Panc1 (cell line): ENCODE data around the gene DHODH. TPM values are rescaled to one million over a fixed set of nuclear protein-coding genes. Genes with fewer than 3 reads are reported as not detected.

Experiments
- ATAC-seq: fragments of 200-7000 bp; cut with Tn5 transposase; 2 replicates; pipeline ENCODE4 v1.9.1; 2020; ENCODE audit warnings: mild to moderate bottlenecking, moderate library complexity
- BruUV-seq: library from RNA; stranded (reverse); fragments of 400-500 nt; replicated peaks from 2 replicates; lab custom pipeline; 2021; lab: Mats Ljungman, UMichigan
- CTCF ChIA-PET: fragments of 300-600 bp; sonication (Branson Sonifier 250); formaldehyde crosslinking; loops from one replicate; lab custom pipeline; 2022; ENCODE audit warnings: antibody characterized with exemption; lab: Charles Lee
- POLR2A ChIA-PET: fragments of 300-600 bp; sonication (Branson Sonifier 250); formaldehyde crosslinking; loops from one replicate; lab custom pipeline; 2022; ENCODE audit warnings: antibody characterized with exemption; lab: Charles Lee
- DNase-seq: peaks from one replicate; pipeline ENCODE4 v3.0.0-alpha.2; 2010; ENCODE audit warnings: low read depth, low spot score
- H3K27ac ChIP-seq: 2 replicates; pipeline ENCODE4 v1.5.1; 2011; ENCODE audit warnings: mild to moderate bottlenecking, low read length, inconsistent platforms
- H3K27me3 ChIP-seq: fragments of 200-500 bp; sonication (Bioruptor generic); 2 replicates; pipeline ENCODE4 v1.6.0; 2014; ENCODE audit warnings: low read length, inconsistent platforms; ENCODE audit not compliant: control insufficient read depth, insufficient read depth
- H3K36me3 ChIP-seq: fragments of 200-500 bp; sonication (Bioruptor generic); 2 replicates; pipeline ENCODE4 v1.5.1; 2014; ENCODE audit warnings: inconsistent platforms, mild to moderate bottlenecking, low read length, moderate library complexity; ENCODE audit not compliant: control insufficient read depth, insufficient read depth
- H3K4me1 ChIP-seq: 2 replicates; pipeline ENCODE4 v1.5.1; 2011; ENCODE audit warnings: inconsistent platforms, mild to moderate bottlenecking, low read length, moderate library complexity; ENCODE audit not compliant: control insufficient read depth, insufficient read depth
- H3K4me3 ChIP-seq, 2 experiments: 2 replicates each; pipeline ENCODE4 v1.5.1; 2011 to 2012; ENCODE audit warnings: low read depth in 2 of 2, low read length in 2 of 2, mild to moderate bottlenecking in 2 of 2, inconsistent platforms in 1 of 2, moderate library complexity in 1 of 2
- H3K9me3 ChIP-seq: fragments of 200-500 bp; sonication (Bioruptor generic); 2 replicates; pipeline ENCODE4 v1.5.1; 2014; ENCODE audit warnings: low read depth, mild to moderate bottlenecking, inconsistent platforms, low read length, moderate library complexity; ENCODE audit not compliant: control insufficient read depth, insufficient read depth
- CTCF ChIP-seq: fragments of 450-650 bp; IDR thresholded peaks from 2 replicates; pipeline ENCODE4 v1.5.1; 2017; ENCODE audit warnings: mild to moderate bottlenecking
- POLR2AphosphoS5 ChIP-seq: IDR thresholded peaks from 2 replicates; pipeline ENCODE4 v1.6.1; 2012; ENCODE audit warnings: mild to moderate bottlenecking, low read depth, low read length, moderate library complexity
- REST ChIP-seq, 2 experiments: IDR thresholded peaks; 2 replicates each; pipeline ENCODE4 v1.6.1; 2011 to 2012; ENCODE audit warnings: low read depth in 2 of 2, control low read depth in 1 of 2, low read length in 1 of 2, mild to moderate bottlenecking in 1 of 2, moderate library complexity in 1 of 2; ENCODE audit not compliant: insufficient read depth in 1 of 2
- SIN3A ChIP-seq: IDR thresholded peaks from 2 replicates; pipeline ENCODE4 v1.6.1; 2012; ENCODE audit warnings: low read depth, mild to moderate bottlenecking, low read length, moderate library complexity, borderline replicate concordance; ENCODE audit not compliant: insufficient read depth
- TCF7L2 ChIP-seq: IDR thresholded peaks from 2 replicates; pipeline ENCODE4 v1.6.1; 2011; ENCODE audit warnings: mild to moderate bottlenecking, low read depth, low read length, inconsistent platforms
- in situ Hi-C: cut with HindIII; loops from 2 replicates; pipeline ENCODE4 v1.10.0; 2016; ENCODE audit warnings: low sequenced_read_pairs, low pct_unique_long_range_greater_than_20kb
- intact Hi-C: fragments of 100-400 bp; cut with micrococcal nuclease; formaldehyde crosslinking; loops from one replicate; pipeline ENCODE4 v1.10.0; 2022; ENCODE audit not compliant: unreplicated experiment
- total RNA-seq: library from RNA; stranded (reverse); gene quantifications from one replicate; pipeline ENCODE4 v1.2.1, GENCODE V29; 2021; ENCODE audit not compliant: unreplicated experiment

The DHODH gene
- total RNA-seq, 1 experiment from 2014 or later, result 8.9 TPM

- in situ Hi-C loops (no loop called here), intact Hi-C loops (no loop called here)
- TF ChIP-seq POLR2AphosphoS5 (no peak), SIN3A (no peak), REST (IDR thresholded peaks at IDR 0.05; ENCODE audit: insufficient read depth in 1 of 2, low read depth in 2 of 2, low read length in 1 of 2) (no peak), TCF7L2 (no peak), CTCF (no peak)
- ATAC-seq (no peak), DNase-seq (no peak)
- Histone ChIP-seq H3K27ac (no peak overlapping the region), H3K4me1 (no peaks in the 10 kb centered on the region), H3K27me3 (no peaks in the 10 kb centered on the region), H3K4me3 (no peak overlapping the region), H3K9me3 (no peaks in the 10 kb centered on the region), H3K36me3 (no peaks in the 10 kb centered on the region)
- CTCF ChIA-PET, result interaction anchor here (0.5 kb wide), 1 partner anchor 163 kb away, joined by 3 read pairs; no protein-coding TSS in a partner anchor
- no TSS peak for BruUV-seq
- POLR2A ChIA-PET, result no interaction called here
These were observed 35.5 kb upstream of the DHODH start for GRCh38 chr16:71973001-71973400.

DNA sequence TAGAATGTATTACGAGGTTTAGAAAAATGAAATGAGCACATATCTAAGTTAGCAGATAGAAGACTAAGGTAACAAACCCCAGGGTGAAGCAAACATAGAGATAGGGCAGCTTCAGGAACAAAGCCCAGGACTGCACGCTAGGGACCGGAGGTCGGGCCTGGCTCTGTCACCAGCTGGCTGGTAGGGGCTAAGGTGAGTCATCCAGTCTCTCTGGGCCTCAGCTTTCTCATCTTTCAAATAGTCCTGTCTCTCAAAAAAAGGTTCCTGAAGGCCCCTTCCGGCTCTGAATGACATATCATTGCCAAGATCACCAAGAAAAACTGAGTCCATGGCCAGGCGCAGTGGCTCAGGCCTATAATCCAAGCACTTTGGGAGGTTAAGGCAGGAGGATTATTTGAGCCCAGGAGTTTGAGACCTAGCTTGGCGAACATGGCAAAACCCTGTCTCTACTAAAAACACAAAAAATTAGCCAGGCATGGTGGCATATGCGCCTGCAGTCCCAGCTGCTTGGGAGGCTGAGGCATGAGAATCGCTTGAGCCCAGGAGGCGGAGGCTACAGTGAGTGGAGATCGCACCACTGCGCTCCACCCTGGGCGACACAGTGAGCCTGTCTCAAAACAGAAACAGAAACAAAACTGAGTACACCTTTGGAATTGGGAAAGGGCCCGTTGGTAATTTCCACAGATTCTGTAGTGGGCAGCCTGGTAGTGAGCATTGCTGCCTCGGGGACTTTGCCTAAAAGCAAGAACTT lies 34.3 kb upstream of the DHODH start:
- CTCF ChIA-PET, result interaction anchor here (0.7 kb wide), 1 partner anchor 11 kb away, joined by 8 read pairs; no protein-coding TSS in a partner anchor
- ATAC-seq (no peak), DNase-seq (no peak)
- POLR2A ChIA-PET, result no interaction called here
- H3K27me3 ChIP-seq, result no peaks in the 10 kb centered on the region
- no peaks in the 10 kb centered on the region for H3K36me3 ChIP-seq
- H3K9me3 ChIP-seq, result no peaks in the 10 kb centered on the region
- in situ Hi-C loops, result no loop called here
- BruUV-seq, result no TSS peak
- no peak overlapping the region for H3K4me3 ChIP-seq
- TF ChIP-seq TCF7L2, result no peak
- TF ChIP-seq REST (IDR thresholded peaks at IDR 0.05; ENCODE audit: insufficient read depth in 1 of 2, low read depth in 2 of 2, low read length in 1 of 2), result no peak
- TF ChIP-seq POLR2AphosphoS5, result no peak
- no peak for TF ChIP-seq CTCF
- TF ChIP-seq SIN3A, result no peak
- no peak overlapping the region for H3K27ac ChIP-seq
- no peaks in the 10 kb centered on the region for H3K4me1 ChIP-seq
- intact Hi-C loops, result no loop called here
